MM.1S (cell line): ENCODE measurements around the gene FREY1.
A peak's percentile ranks its signal among the peaks of the same experiment; 100 is the strongest.

ENCODE experiments used
- DNase-seq: peaks from one replicate; pipeline ENCODE4 v3.0.0-alpha.2; 2015
- H2AFZ ChIP-seq: fragments of 300-600 bp; sonication (generic); 2 replicates; pipeline ENCODE4 v1.6.0; 2016; ENCODE audit warnings: antibody characterized with exemption, low read length
- H3F3A ChIP-seq: fragments of 300-600 bp; sonication (generic); 2 replicates; pipeline ENCODE4 v1.6.1; 2016; ENCODE audit warnings: mild to moderate bottlenecking, antibody characterized with exemption, low read length, moderate library complexity, mixed read lengths; ENCODE audit not compliant: insufficient read depth
- H3K27ac ChIP-seq: fragments of 300-600 bp; sonication (generic); 2 replicates; pipeline ENCODE4 v1.5.1; 2016; ENCODE audit warnings: mild to moderate bottlenecking, low read length
- H3K27me3 ChIP-seq: fragments of 300-600 bp; sonication (generic); replicated peaks from 2 replicates; pipeline ENCODE4 v1.6.0; 2016; ENCODE audit warnings: low read length; ENCODE audit not compliant: insufficient read depth
- H3K36me3 ChIP-seq: fragments of 300-600 bp; sonication (generic); replicated peaks from 2 replicates; pipeline ENCODE4 v1.6.1; 2016; ENCODE audit warnings: mild to moderate bottlenecking, low read length, mixed read lengths; ENCODE audit not compliant: insufficient read depth
- H3K4me1 ChIP-seq: fragments of 300-600 bp; sonication (generic); 2 replicates; pipeline ENCODE4 v1.6.1; 2016; ENCODE audit warnings: low read length, mixed read lengths
- H3K4me2 ChIP-seq: fragments of 300-600 bp; sonication (generic); 2 replicates; pipeline ENCODE4 v1.6.0; 2016; ENCODE audit warnings: low read depth, low read length
- H3K4me3 ChIP-seq: fragments of 300-600 bp; sonication (generic); 2 replicates; pipeline ENCODE4 v1.5.1; 2016; ENCODE audit warnings: low read length, mixed read lengths
- H3K79me2 ChIP-seq: fragments of 300-600 bp; sonication (generic); 2 replicates; pipeline ENCODE4 v1.6.1; 2016; ENCODE audit warnings: mixed run types, low read length, mixed read lengths
- H3K9ac ChIP-seq: fragments of 300-600 bp; sonication (generic); 2 replicates; pipeline ENCODE4 v1.6.1; 2016; ENCODE audit warnings: low read length, mixed read lengths
- H3K9me2 ChIP-seq: fragments of 300-600 bp; sonication (generic); replicated peaks from 2 replicates; pipeline ENCODE4 v1.6.1; 2016; ENCODE audit warnings: mild to moderate bottlenecking, low read length, mixed read lengths; ENCODE audit not compliant: insufficient read depth
- H3K9me3 ChIP-seq: fragments of 300-600 bp; sonication (generic); replicated peaks from 2 replicates; pipeline ENCODE4 v1.6.1; 2016; ENCODE audit warnings: mild to moderate bottlenecking, low read length, mixed read lengths; ENCODE audit not compliant: insufficient read depth
- H4K20me1 ChIP-seq: fragments of 300-600 bp; sonication (generic); 2 replicates; pipeline ENCODE4 v1.6.1; 2016; ENCODE audit warnings: mild to moderate bottlenecking, low read length, moderate library complexity, mixed read lengths; ENCODE audit not compliant: insufficient read depth
- EZH2 ChIP-seq: fragments of 300-600 bp; sonication (generic); optimal IDR thresholded peaks from 2 replicates; pipeline ENCODE3; 2017; ENCODE audit warnings: low read depth, mild to moderate bottlenecking, antibody characterized with exemption, low read length, mixed read lengths
- EZH2phosphoT487 ChIP-seq: fragments of 300-600 bp; sonication (generic); IDR thresholded peaks from 2 replicates; pipeline ENCODE4 v1.6.1; 2018; ENCODE audit warnings: antibody characterized with exemption, low read length
- TF ChIP-seq, protein P1 (sequence below): fragments of 300-600 bp; sonication (generic); IDR thresholded peaks from 2 replicates; pipeline ENCODE4 v1.5.1; 2016; ENCODE audit warnings: antibody characterized with exemption, low read length, mixed read lengths

FREY1 gene

DNA sequence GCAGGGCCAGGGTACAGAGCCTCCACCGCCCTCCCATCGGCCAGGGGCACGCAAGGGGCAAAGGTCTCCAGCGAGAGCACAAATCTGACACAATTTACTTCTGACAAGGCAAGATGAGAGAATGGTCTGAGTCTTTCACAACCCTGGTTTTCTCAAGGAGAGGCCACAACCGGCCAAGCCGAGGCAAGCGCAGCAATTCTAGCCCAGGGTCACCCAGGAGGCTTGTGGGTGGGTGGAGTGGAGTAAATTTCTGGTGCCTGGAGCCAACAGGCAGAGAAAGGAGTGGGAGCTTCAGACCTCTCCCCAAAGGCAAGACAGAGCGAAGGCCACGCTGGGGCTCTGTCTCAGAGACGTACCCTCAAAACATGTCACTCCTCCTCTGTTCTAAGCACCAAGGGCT is 24.7 kb upstream of the FREY1 start:
- TF ChIP-seq EZH2 (no peak), EZH2phosphoT487 (no peak)
- TF ChIP-seq, protein P1, sequence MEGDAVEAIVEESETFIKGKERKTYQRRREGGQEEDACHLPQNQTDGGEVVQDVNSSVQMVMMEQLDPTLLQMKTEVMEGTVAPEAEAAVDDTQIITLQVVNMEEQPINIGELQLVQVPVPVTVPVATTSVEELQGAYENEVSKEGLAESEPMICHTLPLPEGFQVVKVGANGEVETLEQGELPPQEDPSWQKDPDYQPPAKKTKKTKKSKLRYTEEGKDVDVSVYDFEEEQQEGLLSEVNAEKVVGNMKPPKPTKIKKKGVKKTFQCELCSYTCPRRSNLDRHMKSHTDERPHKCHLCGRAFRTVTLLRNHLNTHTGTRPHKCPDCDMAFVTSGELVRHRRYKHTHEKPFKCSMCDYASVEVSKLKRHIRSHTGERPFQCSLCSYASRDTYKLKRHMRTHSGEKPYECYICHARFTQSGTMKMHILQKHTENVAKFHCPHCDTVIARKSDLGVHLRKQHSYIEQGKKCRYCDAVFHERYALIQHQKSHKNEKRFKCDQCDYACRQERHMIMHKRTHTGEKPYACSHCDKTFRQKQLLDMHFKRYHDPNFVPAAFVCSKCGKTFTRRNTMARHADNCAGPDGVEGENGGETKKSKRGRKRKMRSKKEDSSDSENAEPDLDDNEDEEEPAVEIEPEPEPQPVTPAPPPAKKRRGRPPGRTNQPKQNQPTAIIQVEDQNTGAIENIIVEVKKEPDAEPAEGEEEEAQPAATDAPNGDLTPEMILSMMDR: no peak
- H3K4me2 ChIP-seq: no peak overlapping the region
- no peaks in the 10 kb centered on the region for H3K79me2 ChIP-seq
- peaks cover 13% of the 10 kb centered on the region; the same call in 1 of the 2 replicates for H3K4me1 ChIP-seq
- H3K27ac ChIP-seq: no peak overlapping the region
- no peak overlapping the region for H2AFZ ChIP-seq
- H3K27me3 ChIP-seq: no peaks in the 10 kb centered on the region
- H3F3A ChIP-seq: peaks cover 12% of the 10 kb centered on the region
- no peaks in the 10 kb centered on the region for H3K9me2 ChIP-seq
- no peak overlapping the region for H3K4me3 ChIP-seq
- no peaks in the 10 kb centered on the region for H4K20me1 ChIP-seq
- H3K36me3 ChIP-seq: no peaks in the 10 kb centered on the region
- no peaks in the 10 kb centered on the region for H3K9me3 ChIP-seq
- no peak overlapping the region for H3K9ac ChIP-seq
- no peak for DNase-seq

DNA sequence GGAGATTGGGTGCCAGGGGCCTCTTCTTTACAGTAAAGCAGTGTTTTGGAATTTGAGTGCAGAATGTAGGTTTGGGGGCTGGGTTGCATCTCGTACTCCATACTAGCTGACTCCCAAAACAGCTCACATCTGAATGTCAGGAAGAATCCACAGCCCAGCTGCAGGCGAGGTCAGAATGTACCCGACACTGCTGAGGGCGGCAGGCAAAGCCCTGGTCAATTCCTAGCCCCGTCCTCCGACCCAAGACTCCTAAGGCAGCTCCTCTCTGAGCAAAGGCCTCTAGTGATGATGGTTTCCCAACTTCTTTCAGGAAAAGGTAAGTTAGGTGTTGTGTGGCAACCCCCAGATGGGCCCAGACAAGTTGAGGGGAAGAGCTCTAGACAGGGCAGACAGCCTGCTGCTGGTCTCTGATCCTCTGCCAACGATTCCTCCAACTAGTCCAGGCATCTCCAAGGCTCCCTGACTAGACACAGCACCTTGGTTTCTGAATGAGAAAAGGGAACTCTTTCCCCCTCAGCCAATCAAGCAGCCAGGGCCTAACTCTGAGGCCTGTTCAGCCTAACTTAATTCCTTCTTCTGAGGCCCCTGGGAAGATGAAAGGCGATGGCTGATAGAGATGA is 24.0 kb upstream of the FREY1 start:
- no peak overlapping the region for H3K4me3 ChIP-seq
- no peak overlapping the region for H3K9ac ChIP-seq
- H3K4me2 ChIP-seq: no peak overlapping the region
- TF ChIP-seq, protein P1: no peak
- no peak for TF ChIP-seq EZH2
- TF ChIP-seq EZH2phosphoT487: no peak
- DNase-seq: no peak
- H3K9me2 ChIP-seq: no peaks in the 10 kb centered on the region
- H2AFZ ChIP-seq: no peak overlapping the region
- no peaks in the 10 kb centered on the region for H3K36me3 ChIP-seq
- peaks cover 12% of the 10 kb centered on the region for H3F3A ChIP-seq
- no peaks in the 10 kb centered on the region for H3K27me3 ChIP-seq
- H3K79me2 ChIP-seq: no peaks in the 10 kb centered on the region
- H3K27ac ChIP-seq: no peak overlapping the region
- H3K4me1 ChIP-seq: peaks cover 13% of the 10 kb centered on the region; the same call in 1 of the 2 replicates
- H3K9me3 ChIP-seq: no peaks in the 10 kb centered on the region
- H4K20me1 ChIP-seq: no peaks in the 10 kb centered on the region

DNA sequence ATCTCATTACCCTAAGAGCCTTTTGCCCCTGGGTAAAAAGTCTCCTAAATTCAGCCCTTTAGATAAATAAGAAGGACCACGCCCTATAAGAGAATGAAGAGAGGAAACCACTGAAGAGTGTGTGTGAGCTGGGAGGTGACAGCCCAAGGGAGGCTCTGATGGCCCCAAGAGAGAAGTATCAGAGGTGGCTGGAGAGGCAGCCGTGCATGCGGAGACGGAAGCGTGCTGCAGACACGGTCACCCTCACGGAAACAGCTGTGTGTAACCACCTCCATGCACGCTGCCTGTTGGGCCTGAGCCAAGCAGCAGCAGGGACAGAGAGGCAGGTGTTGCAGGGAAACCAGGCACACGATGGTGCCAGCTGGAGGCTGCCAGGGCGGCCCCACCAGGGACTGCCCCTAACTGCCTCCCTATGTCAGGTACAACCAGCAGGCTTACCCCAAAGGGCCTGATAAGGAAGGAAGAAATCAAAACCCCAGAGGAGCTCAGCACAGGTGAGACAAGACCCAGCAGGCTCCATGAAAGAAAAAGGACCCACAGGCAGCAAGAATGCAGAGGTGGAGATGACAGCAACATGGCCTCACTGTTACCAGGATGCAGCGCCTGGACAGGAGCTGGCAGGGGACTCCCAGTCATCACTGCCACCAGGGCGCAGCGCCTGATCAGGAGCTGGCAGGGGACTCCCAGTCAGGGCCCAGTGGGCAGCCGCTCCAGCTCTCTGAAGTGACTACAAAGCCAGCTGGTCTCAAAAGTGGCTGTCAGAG is 23.1 kb upstream of the FREY1 start:
- Histone ChIP-seq H2AFZ (no peak overlapping the region), H3F3A (peaks cover 12% of the 10 kb centered on the region), H3K9ac (peak overlapping the region; percentile 17; the same call in 1 of the 2 replicates), H4K20me1 (no peaks in the 10 kb centered on the region), H3K9me3 (no peaks in the 10 kb centered on the region), H3K4me2 (peak overlapping the region; percentile 62), H3K9me2 (no peaks in the 10 kb centered on the region), H3K4me3 (no peak overlapping the region), H3K27me3 (no peaks in the 10 kb centered on the region), H3K27ac (peak overlapping the region; percentile 73), H3K4me1 (peaks cover 13% of the 10 kb centered on the region; the same call in 1 of the 2 replicates), H3K36me3 (no peaks in the 10 kb centered on the region), H3K79me2 (no peaks in the 10 kb centered on the region)
- peak; percentile 83 for DNase-seq
- TF ChIP-seq, protein P1: no peak
- TF ChIP-seq EZH2: no peak
- no peak for TF ChIP-seq EZH2phosphoT487
